ENCODE data around the gene SH3PXD2A.

SH3PXD2A gene

GRCh38 chr10:103677486-103678177 is 177.7 kb downstream of the SH3PXD2A start:
- H3K36me3 ChIP-seq (ENCODE audit: insufficient read depth, low read length): no peaks in the 10 kb centered on the region
- ATAC-seq (ENCODE audit: insufficient read depth, low read depth): no peak
- H3K9ac ChIP-seq (ENCODE audit: low read depth, low read length): no peak overlapping the region

DNA sequence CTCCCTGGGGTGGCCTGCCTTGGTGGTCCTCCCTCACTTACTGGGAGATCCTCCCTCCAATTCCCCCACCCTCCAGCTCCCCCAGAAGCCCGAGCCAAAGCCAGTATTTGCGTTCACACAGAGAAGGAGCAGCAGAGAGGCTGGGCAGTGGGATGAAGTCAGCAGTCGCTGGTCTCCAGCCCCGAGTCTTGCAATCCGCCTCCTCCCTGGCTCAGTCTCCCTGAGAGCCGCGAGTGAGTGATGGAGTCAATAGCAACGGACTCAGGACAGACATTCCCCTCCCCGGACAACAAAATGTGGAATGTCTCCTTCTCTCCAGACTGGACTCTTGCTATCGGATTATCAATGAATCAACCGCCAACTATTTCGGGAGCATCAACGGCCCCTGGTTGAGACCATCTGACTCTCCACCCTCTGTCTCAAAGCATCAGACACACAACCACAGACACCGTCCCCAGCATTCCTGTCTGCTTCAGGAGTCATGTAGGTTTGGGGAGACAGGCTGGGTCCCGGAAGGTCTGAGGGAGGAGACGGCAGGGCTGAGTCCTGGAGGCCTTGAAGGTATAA is 178.4 kb downstream of the SH3PXD2A start:
- TF ChIP-seq, protein P1, sequence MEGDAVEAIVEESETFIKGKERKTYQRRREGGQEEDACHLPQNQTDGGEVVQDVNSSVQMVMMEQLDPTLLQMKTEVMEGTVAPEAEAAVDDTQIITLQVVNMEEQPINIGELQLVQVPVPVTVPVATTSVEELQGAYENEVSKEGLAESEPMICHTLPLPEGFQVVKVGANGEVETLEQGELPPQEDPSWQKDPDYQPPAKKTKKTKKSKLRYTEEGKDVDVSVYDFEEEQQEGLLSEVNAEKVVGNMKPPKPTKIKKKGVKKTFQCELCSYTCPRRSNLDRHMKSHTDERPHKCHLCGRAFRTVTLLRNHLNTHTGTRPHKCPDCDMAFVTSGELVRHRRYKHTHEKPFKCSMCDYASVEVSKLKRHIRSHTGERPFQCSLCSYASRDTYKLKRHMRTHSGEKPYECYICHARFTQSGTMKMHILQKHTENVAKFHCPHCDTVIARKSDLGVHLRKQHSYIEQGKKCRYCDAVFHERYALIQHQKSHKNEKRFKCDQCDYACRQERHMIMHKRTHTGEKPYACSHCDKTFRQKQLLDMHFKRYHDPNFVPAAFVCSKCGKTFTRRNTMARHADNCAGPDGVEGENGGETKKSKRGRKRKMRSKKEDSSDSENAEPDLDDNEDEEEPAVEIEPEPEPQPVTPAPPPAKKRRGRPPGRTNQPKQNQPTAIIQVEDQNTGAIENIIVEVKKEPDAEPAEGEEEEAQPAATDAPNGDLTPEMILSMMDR (IDR thresholded peaks at IDR 0.05; ENCODE audit: borderline replicate concordance, extremely low read depth, low read length, poor library complexity, severe bottlenecking): no peak
- TF ChIP-seq EZH2 (IDR thresholded peaks at IDR 0.05; ENCODE audit: borderline replicate concordance, low read depth, low read length, severe bottlenecking): no peak
- Histone ChIP-seq H3K79me2 (ENCODE audit: insufficient read depth, low read length) (no peaks in the 10 kb centered on the region), H3K4me3 (ENCODE audit: low read depth in 1 of 2, low read length in 2 of 2) (no peak overlapping the region), H3K9me3 (ENCODE audit: insufficient read depth, low read length, severe bottlenecking) (no peaks in the 10 kb centered on the region), H3K36me3 (ENCODE audit: insufficient read depth, low read length) (no peaks in the 10 kb centered on the region), H3K4me2 (ENCODE audit: insufficient read depth, low read length) (no peak overlapping the region), H4K20me1 (ENCODE audit: insufficient read depth, low read length) (no peaks in the 10 kb centered on the region), H3K4me1 (ENCODE audit: insufficient read depth, low read length) (no peaks in the 10 kb centered on the region), H3K27ac (ENCODE audit: low read length) (no peak overlapping the region), H3K9ac (ENCODE audit: low read depth, low read length) (no peak overlapping the region), H2AFZ (ENCODE audit: low read depth, low read length) (no peak overlapping the region), H3K27me3 (ENCODE audit: insufficient read depth, low read length, poor library complexity) (no peaks in the 10 kb centered on the region)
- ATAC-seq (ENCODE audit: insufficient read depth, low read depth) (no peak), DNase-seq (no peak)

More at GRCh38 chr10:103677486-103678177, 177.7 kb downstream of the SH3PXD2A start:
- Histone ChIP-seq H3K9me3 (ENCODE audit: insufficient read depth, low read length, severe bottlenecking) (no peaks in the 10 kb centered on the region), H4K20me1 (ENCODE audit: insufficient read depth, low read length) (no peaks in the 10 kb centered on the region), H3K4me2 (ENCODE audit: insufficient read depth, low read length) (no peak overlapping the region), H3K27ac (ENCODE audit: low read length) (no peak overlapping the region), H3K27me3 (ENCODE audit: insufficient read depth, low read length, poor library complexity) (no peaks in the 10 kb centered on the region), H2AFZ (ENCODE audit: low read depth, low read length) (no peak overlapping the region), H3K79me2 (ENCODE audit: insufficient read depth, low read length) (no peaks in the 10 kb centered on the region), H3K4me1 (ENCODE audit: insufficient read depth, low read length) (no peaks in the 10 kb centered on the region), H3K4me3 (ENCODE audit: low read depth in 1 of 2, low read length in 2 of 2) (no peak overlapping the region)
- no peak for DNase-seq
- TF ChIP-seq, protein P1 (IDR thresholded peaks at IDR 0.05; ENCODE audit: borderline replicate concordance, extremely low read depth, low read length, poor library complexity, severe bottlenecking): no peak
- no peak for TF ChIP-seq EZH2 (IDR thresholded peaks at IDR 0.05; ENCODE audit: borderline replicate concordance, low read depth, low read length, severe bottlenecking)

GRCh38 chr10:103676058-103676785 is 179.2 kb downstream of the SH3PXD2A start:
- Histone ChIP-seq H3K4me3 (ENCODE audit: low read depth in 1 of 2, low read length in 2 of 2) (no peak overlapping the region), H4K20me1 (ENCODE audit: insufficient read depth, low read length) (no peaks in the 10 kb centered on the region), H3K9me3 (ENCODE audit: insufficient read depth, low read length, severe bottlenecking) (no peaks in the 10 kb centered on the region), H3K79me2 (ENCODE audit: insufficient read depth, low read length) (no peaks in the 10 kb centered on the region), H3K4me2 (ENCODE audit: insufficient read depth, low read length) (no peak overlapping the region), H3K27me3 (ENCODE audit: insufficient read depth, low read length, poor library complexity) (no peaks in the 10 kb centered on the region), H3K4me1 (ENCODE audit: insufficient read depth, low read length) (no peaks in the 10 kb centered on the region), H3K9ac (ENCODE audit: low read depth, low read length) (no peak overlapping the region), H3K27ac (ENCODE audit: low read length) (no peak overlapping the region), H3K36me3 (ENCODE audit: insufficient read depth, low read length) (no peaks in the 10 kb centered on the region), H2AFZ (ENCODE audit: low read depth, low read length) (no peak overlapping the region)
- no peak for ATAC-seq (ENCODE audit: insufficient read depth, low read depth)
- DNase-seq: no peak
- no peak for TF ChIP-seq EZH2 (IDR thresholded peaks at IDR 0.05; ENCODE audit: borderline replicate concordance, low read depth, low read length, severe bottlenecking)
- TF ChIP-seq, protein P1 (IDR thresholded peaks at IDR 0.05; ENCODE audit: borderline replicate concordance, extremely low read depth, low read length, poor library complexity, severe bottlenecking): no peak

Data from DND-41 (cell line).